Measurements from ENCODE around the gene PHACTR3.

Gene PHACTR3

GRCh38 chr20:59706400-59706693 lies 102.0 kb downstream of the PHACTR3 start:
- DNase-seq, result no peak

GRCh38 chr20:59708326-59708725 lies 104.0 kb downstream of the PHACTR3 start:
- no peak for DNase-seq

GRCh38 chr20:59709636-59710035 lies 105.3 kb downstream of the PHACTR3 start:
- DNase-seq, result no peak

GRCh38 chr20:59718071-59718470 lies 113.7 kb downstream of the PHACTR3 start:
- no peak for DNase-seq

GRCh38 chr20:59718751-59719150 lies 114.4 kb downstream of the PHACTR3 start:
- no peak for DNase-seq

- no peak for DNase-seq
These were observed 115.7 kb downstream of the PHACTR3 start for GRCh38 chr20:59720013-59720412.

- DNase-seq, result no peak
These were observed 117.0 kb downstream of the PHACTR3 start for GRCh38 chr20:59721386-59721785.

GRCh38 chr20:59723108-59723500 lies 118.8 kb downstream of the PHACTR3 start:
- no peak for DNase-seq

- DNase-seq, result no peak
These were observed 119.5 kb downstream of the PHACTR3 start for GRCh38 chr20:59723607-59724456.

GRCh38 chr20:59724457-59725366 lies 120.4 kb downstream of the PHACTR3 start:
- no peak for DNase-seq

- DNase-seq, result no peak
These were observed 121.3 kb downstream of the PHACTR3 start for GRCh38 chr20:59725476-59726280.

GRCh38 chr20:59726281-59726595 lies 121.9 kb downstream of the PHACTR3 start:
- DNase-seq, result no peak

- DNase-seq, result no peak
These were observed 124.5 kb downstream of the PHACTR3 start for GRCh38 chr20:59728722-59729430.

- DNase-seq, result no peak
These were observed 125.2 kb downstream of the PHACTR3 start for GRCh38 chr20:59729506-59729905.

- DNase-seq, result no peak
These were observed 126.4 kb downstream of the PHACTR3 start for GRCh38 chr20:59730722-59731121.

GRCh38 chr20:59731376-59731775 lies 127.0 kb downstream of the PHACTR3 start:
- DNase-seq, result no peak

- DNase-seq, result no peak
These were observed 129.0 kb downstream of the PHACTR3 start for GRCh38 chr20:59733351-59733750.

GRCh38 chr20:59735486-59735885 lies 131.1 kb downstream of the PHACTR3 start:
- DNase-seq, result no peak

GRCh38 chr20:59735917-59736316 lies 131.6 kb downstream of the PHACTR3 start:
- no peak for DNase-seq

GRCh38 chr20:59736366-59736765 lies 132.0 kb downstream of the PHACTR3 start:
- no peak for DNase-seq

- no peak for DNase-seq
These were observed 132.8 kb downstream of the PHACTR3 start for GRCh38 chr20:59737073-59737666.

GRCh38 chr20:59737816-59738215 lies 133.5 kb downstream of the PHACTR3 start:
- no peak for DNase-seq

Data from stimulated activated naive CD4-positive, alpha-beta T cell treated with Interleukin-2 at 50 U/mL for 16 hours (primary cell).